Tibial artery (tissue), 4 donors: ENCODE results near the gene FBN2.
"Not testable (repeated sequence)": the region's sequence is repeated elsewhere in the genome, so short reads cannot be mapped to it uniquely, and the experiment has no call there.

ENCODE experiments used
- DNase-seq, 2 donors: peaks; one replicate each; pipeline ENCODE4 v3.0.0-alpha.2; 2019
- H3K27ac ChIP-seq, 2 donors: fragments of 200-600 bp; sonication (generic) in 1 of 2; 1 replicate in 1 of 2; 2 replicates in 1 of 2; pipeline ENCODE4 v1.5.1; 2018 to 2019; ENCODE audit warnings: mild to moderate bottlenecking in 1 of 2
- H3K27me3 ChIP-seq, 2 donors: fragments of 200-600 bp; sonication (generic) in 1 of 2; one replicate each; pipeline versions ENCODE4 v1.5.1 to v1.6.0; 2016 to 2019
- H3K36me3 ChIP-seq, 3 donors: fragments of 200-600 bp; sonication (generic) in 2 of 3; one replicate each; pipeline ENCODE4 v1.5.1; 2016 to 2019; ENCODE audit warnings: mild to moderate bottlenecking in 2 of 3
- H3K4me1 ChIP-seq, 4 donors: fragments of 200-600 bp; sonication (generic) in 2 of 4; 1 replicate in 3 of 4; 2 replicates in 1 of 4; pipeline ENCODE4 v1.5.1; 2016 to 2019
- H3K4me3 ChIP-seq, 2 donors: fragments of 200-600 bp; sonication (generic) in 1 of 2; 1 replicate in 1 of 2; 2 replicates in 1 of 2; pipeline ENCODE4 v1.5.1; 2018 to 2019; ENCODE audit warnings: mild to moderate bottlenecking in 2 of 2
- H3K9me3 ChIP-seq, 3 donors: fragments of 200-600 bp; sonication (generic) in 1 of 3; one replicate each; pipeline ENCODE4 v1.5.1; 2016 to 2019
- CTCF ChIP-seq, 2 experiments: fragments of 200-600 bp in 1 of 2; fragments of 450-650 bp in 1 of 2; IDR thresholded peaks; one replicate each; pipeline ENCODE4 v1.5.1; 2017 to 2019; ENCODE audit warnings: antibody characterized with exemption in 2 of 2, mild to moderate bottlenecking in 1 of 2, moderate library complexity in 1 of 2
- intact Hi-C: fragments of 100-400 bp; cut with DNase I; formaldehyde crosslinking; loops from one replicate; pipeline ENCODE4 v1.15.0; 2023; ENCODE audit warnings: low total_unique reads

FBN2 gene

GRCh38 chr5:128519827-128520226 lies 18.2 kb downstream of the FBN2 start:
- Histone ChIP-seq H3K27ac (no peak overlapping the region), H3K27me3 (no peaks in the 10 kb centered on the region), H3K9me3 (no peaks in the 10 kb centered on the region), H3K4me1 (no peaks in the 10 kb centered on the region), H3K4me3 (no peak overlapping the region), H3K36me3 (no peaks in the 10 kb centered on the region)
- no peak for DNase-seq
- intact Hi-C loops: no loop called here
- no peak for TF ChIP-seq CTCF (IDR thresholded peaks at IDR 0.05)

- Histone ChIP-seq H3K27ac (no peak overlapping the region), H3K4me3 (no peak overlapping the region), H3K36me3 (no peaks in the 10 kb centered on the region), H3K27me3 (no peaks in the 10 kb centered on the region), H3K9me3 (no peaks in the 10 kb centered on the region), H3K4me1 (no peaks in the 10 kb centered on the region)
- DNase-seq: no peak
- no peak for TF ChIP-seq CTCF (IDR thresholded peaks at IDR 0.05)
- intact Hi-C loops: no loop called here
These were observed 21.1 kb downstream of the FBN2 start for GRCh38 chr5:128516978-128517377.

GRCh38 chr5:128513806-128514205 lies 24.2 kb downstream of the FBN2 start:
- DNase-seq: no peak
- Histone ChIP-seq H3K27ac (no peak overlapping the region), H3K4me1 (no peaks in the 10 kb centered on the region), H3K27me3 (no peaks in the 10 kb centered on the region), H3K36me3 (no peaks in the 10 kb centered on the region), H3K4me3 (no peak overlapping the region), H3K9me3 (no peaks in the 10 kb centered on the region)
- intact Hi-C loops: no loop called here
- TF ChIP-seq CTCF (IDR thresholded peaks at IDR 0.05): no peak

- Histone ChIP-seq H3K27me3 (no peaks in the 10 kb centered on the region), H3K36me3 (no peaks in the 10 kb centered on the region)
- TF ChIP-seq CTCF (IDR thresholded peaks at IDR 0.05): no peak
These were observed 25.2 kb downstream of the FBN2 start for GRCh38 chr5:128512894-128513293.

DNA sequence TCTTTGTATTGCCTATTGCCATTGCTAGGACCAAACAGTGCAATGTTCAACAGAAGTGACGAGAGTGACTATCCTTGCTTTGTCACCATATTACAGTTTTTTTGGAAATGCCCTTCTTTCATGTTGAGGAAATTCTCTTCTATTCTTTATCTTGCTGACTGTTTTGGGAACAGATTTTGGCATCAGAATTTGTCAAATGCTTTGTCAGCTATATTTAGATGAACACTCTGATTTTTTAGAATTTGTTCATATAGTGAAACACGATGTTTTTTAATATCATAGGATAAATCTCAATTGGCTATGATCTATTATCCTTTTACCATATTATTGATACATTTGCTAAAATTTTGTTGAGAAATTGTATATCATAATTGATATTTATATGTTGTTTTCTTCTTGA lies 31.4 kb downstream of the FBN2 start:
- intact Hi-C loops: no loop called here

More at GRCh38 chr5:128512894-128513293, 25.2 kb downstream of the FBN2 start:
- no peak for DNase-seq
- intact Hi-C loops: no loop called here
- Histone ChIP-seq H3K27ac (no peak overlapping the region), H3K4me3 (no peak overlapping the region), H3K4me1 (no peaks in the 10 kb centered on the region), H3K9me3 (no peaks in the 10 kb centered on the region)

DNA sequence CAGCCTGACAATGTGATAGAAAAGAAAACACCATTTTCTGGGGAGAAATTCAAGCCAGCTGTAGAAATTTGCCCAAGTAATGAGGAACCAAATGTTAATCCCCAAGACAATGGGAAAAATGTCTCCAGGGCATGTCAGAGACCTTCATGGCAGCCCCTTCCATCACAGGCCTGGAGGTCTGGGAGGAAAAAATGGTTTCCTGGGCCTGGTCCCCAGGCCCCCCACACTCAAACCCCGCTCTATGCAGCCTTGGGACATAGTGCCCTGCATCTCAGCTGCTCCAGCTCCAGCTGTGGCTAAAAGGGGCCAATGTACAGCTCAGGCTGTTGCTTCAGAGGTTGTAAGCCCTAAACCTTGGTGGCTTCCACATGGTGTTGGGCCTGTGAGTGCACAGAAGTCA lies 34.3 kb downstream of the FBN2 start:
- DNase-seq, H3K4me3 ChIP-seq, H3K36me3 ChIP-seq, intact Hi-C loops, H3K4me1 ChIP-seq, H3K27me3 ChIP-seq, H3K27ac ChIP-seq: not testable (repeated sequence)
- peaks cover 0 to 11% (median 0%) of the 10 kb centered on the region in 3 donors for H3K9me3 ChIP-seq

More for the DNA sequence above, 31.4 kb downstream of the FBN2 start:
- Histone ChIP-seq H3K27me3 (no peaks in the 10 kb centered on the region), H3K4me1 (no peaks in the 10 kb centered on the region), H3K9me3 (peaks cover 0 to 11% (median 0%) of the 10 kb centered on the region in 3 donors), H3K4me3 (no peak overlapping the region), H3K27ac (no peak overlapping the region), H3K36me3 (no peaks in the 10 kb centered on the region)
- no peak for DNase-seq
- TF ChIP-seq CTCF (IDR thresholded peaks at IDR 0.05): no peak
